Adrenal gland (tissue), 12 donors: ENCODE data around the gene ASPN. TPM values are rescaled to one million over a fixed set of nuclear protein-coding genes. Genes with fewer than 3 reads are reported as not detected.

Source experiments
- DNase-seq, 7 donors: peaks; one replicate each; pipeline ENCODE4 v3.0.0-alpha.2; 2019 to 2020
- H3K27ac ChIP-seq, 5 donors: fragments of 200-600 bp; sonication (generic) in 4 of 5; 1 replicate in 3 of 5; 2 replicates in 2 of 5; pipeline versions ENCODE4 v1.5.1 to v1.8.0; 2016 to 2020; ENCODE audit warnings: mild to moderate bottlenecking in 1 of 5
- H3K27me3 ChIP-seq: fragments of 200-600 bp; 2 replicates; pipeline ENCODE4 v1.8.0; 2021
- H3K36me3 ChIP-seq, 2 donors: fragments of 200-600 bp; replicated peaks in 1 of 2; 1 replicate in 1 of 2; 2 replicates in 1 of 2; pipeline versions ENCODE4 v1.5.1 to v1.8.0; 2018 to 2022
- H3K4me1 ChIP-seq, 2 donors: fragments of 200-600 bp; replicated peaks in 1 of 2; 1 replicate in 1 of 2; 2 replicates in 1 of 2; pipeline versions ENCODE4 v1.5.1 to v1.8.0; 2018 to 2021
- H3K4me3 ChIP-seq, 4 donors: fragments of 200-600 bp; sonication (generic) in 3 of 4; one replicate each; pipeline ENCODE4 v1.5.1; 2016 to 2018
- H3K9me3 ChIP-seq, 3 donors: fragments of 200-600 bp; sonication (generic) in 1 of 3; replicated peaks in 1 of 3; 1 replicate in 2 of 3; 2 replicates in 1 of 3; pipeline versions ENCODE4 v1.5.1 to v1.8.0; 2016 to 2021
- CTCF ChIP-seq, 6 experiments: fragments of 450-650 bp in 4 of 6; fragments of 200-600 bp in 2 of 6; sonication (generic) in 1 of 6; IDR thresholded peaks; 1 replicate in 5 of 6; 2 replicates in 1 of 6; pipeline versions ENCODE4 v1.5.1 to v1.8.0; 2016 to 2021; ENCODE audit warnings: antibody characterized with exemption in 6 of 6, mild to moderate bottlenecking in 2 of 6, moderate library complexity in 1 of 6
- POLR2A ChIP-seq, 2 donors: fragments of 450-650 bp; IDR thresholded peaks; one replicate each; pipeline ENCODE4 v1.6.1; 2017; ENCODE audit warnings: antibody characterized with exemption in 2 of 2, mild to moderate bottlenecking in 2 of 2, moderate library complexity in 1 of 2
- WGBS, 4 donors: extraction: QIAGEN DNeasy Blood & Tissue Kit in 2 of 4; methylation state at CpG; one replicate each; pipeline versions ENCODE4 v1.1.5 to v1.1.7; 2013 to 2017; 5-methylcytosine and 5-hydroxymethylcytosine counted together
- intact Hi-C, 2 donors: fragments of 100-400 bp; cut with DNase I; formaldehyde crosslinking; loops; one replicate each; pipeline versions ENCODE4 v1.14.1 to v1.15.0; 2022 to 2023
- polyA plus RNA-seq, 3 donors: library from polyadenylated mRNA; stranded (reverse); fragments of 200-250 nt in 2 of 3; fragments of 350-450 nt in 1 of 3; fragmentation: Illumina TruSeq in 1 of 3; extraction: RNeasy Lipid Tissue Mini Kit (QIAGEN cat#74804) in 1 of 3; gene quantifications; one replicate each; pipeline ENCODE4 v1.2.3, GENCODE V29; 2013 to 2014
- total RNA-seq, 9 donors: library from RNA; depleted of rRNA in 4 of 9; stranded (reverse); fragments of >200 nt in 4 of 9; fragments of 120-200 nt in 1 of 9; fragmentation: NEBNext Ultra II Directional in 1 of 9; extraction: Animal tissue kit (Norgen Biotek cat#: 25700) in 1 of 9; gene quantifications; one replicate each; pipeline versions ENCODE4 v1.1.0 to v1.2.4, GENCODE V29; 2013 to 2023
- donor health status: healthy with polysubstance abuse.
- donor health status: Bipolar disorder and iron deficiency.
- donor health status: DM: yes; HTN: yes; CAD: no.
- donor health status: DM: no; HTN: no; CAD: no.
- donor health status: DM: no; HTN: no; CAD: no.
- donor health status: DM: yes; HTN: yes; CAD: no.

Gene ASPN
- total and polyA plus RNA-seq, 12 donors: 1.7 to 12.4 (median 5.4) TPM

GRCh38 chr9:92527832-92528521 lies 45.7 kb upstream of the ASPN start:
- Histone ChIP-seq H3K9me3 (peaks cover 0 to 6% (median 0%) of the 10 kb centered on the region in 3 donors), H3K27ac (peak overlapping the region in 1 of 5 donors; percentile 9), H3K27me3 (no peaks in the 10 kb centered on the region), H3K36me3 (no peaks in the 10 kb centered on the region), H3K4me3 (no peak overlapping the region), H3K4me1 (no peaks in the 10 kb centered on the region)
- DNase-seq: no peak
- WGBS, 4 donors: 89 to 99% (median 91%) methylated on average over 4 of the region's 4 CpGs
- intact Hi-C loops: no loop called here
- no peak for TF ChIP-seq CTCF (IDR thresholded peaks at IDR 0.05)
- no peak for TF ChIP-seq POLR2A (IDR thresholded peaks at IDR 0.05)

GRCh38 chr9:92527291-92527828 lies 45.1 kb upstream of the ASPN start:
- H3K9me3 ChIP-seq: peaks cover 0 to 6% (median 0%) of the 10 kb centered on the region in 3 donors
- no peak overlapping the region for H3K27ac ChIP-seq
- H3K4me3 ChIP-seq: no peak overlapping the region
- 92 to 98% (median 94%) methylated on average over 2 of the region's 2 CpGs for WGBS, 4 donors
- no peak for DNase-seq
- no peaks in the 10 kb centered on the region for H3K4me1 ChIP-seq
- no peak for TF ChIP-seq POLR2A (IDR thresholded peaks at IDR 0.05)
- no peak for TF ChIP-seq CTCF (IDR thresholded peaks at IDR 0.05)
- H3K36me3 ChIP-seq: no peaks in the 10 kb centered on the region
- intact Hi-C loops: no loop called here
- H3K27me3 ChIP-seq: no peaks in the 10 kb centered on the region

GRCh38 chr9:92525306-92525705 lies 43.0 kb upstream of the ASPN start:
- TF ChIP-seq POLR2A (IDR thresholded peaks at IDR 0.05) (no peak), CTCF (IDR thresholded peaks at IDR 0.05) (no peak)
- no peaks in the 10 kb centered on the region for H3K36me3 ChIP-seq
- 86 to 99% (median 95%) methylated on average over 5 of the region's 5 CpGs for WGBS, 4 donors
- no peaks in the 10 kb centered on the region for H3K27me3 ChIP-seq
- H3K9me3 ChIP-seq: no peaks in the 10 kb centered on the region
- intact Hi-C loops: no loop called here
- DNase-seq: no peak
- no peak overlapping the region for H3K4me3 ChIP-seq
- H3K27ac ChIP-seq: no peak overlapping the region
- no peaks in the 10 kb centered on the region for H3K4me1 ChIP-seq

- intact Hi-C loops: no loop called here
- H3K27me3 ChIP-seq: no peaks in the 10 kb centered on the region
- TF ChIP-seq CTCF (IDR thresholded peaks at IDR 0.05) (no peak), POLR2A (IDR thresholded peaks at IDR 0.05) (no peak)
- H3K9me3 ChIP-seq: no peaks in the 10 kb centered on the region
- WGBS, 4 donors: 94 to 100% (median 98%) methylated on average over 1 of the region's 1 CpG
- no peaks in the 10 kb centered on the region for H3K36me3 ChIP-seq
- H3K4me3 ChIP-seq: no peak overlapping the region
- H3K27ac ChIP-seq: no peak overlapping the region
- H3K4me1 ChIP-seq: no peaks in the 10 kb centered on the region
- DNase-seq: no peak
Observed at GRCh38 chr9:92524881-92525280, 42.6 kb upstream of the ASPN start.
